Measurements from ENCODE around the gene COG6.

GRCh38 chr13:39780711-39781110, 125.2 kb downstream of the COG6 start:
- TF ChIP-seq ZBTB33 (IDR thresholded peaks at IDR 0.05) (no peak), CTCF (IDR thresholded peaks at IDR 0.05; ENCODE audit: low read depth, low read length, missing input control) (no peak), MAX (IDR thresholded peaks at IDR 0.05) (no peak), REST (IDR thresholded peaks at IDR 0.05) (no peak)

Measured in liver (tissue), 2 donors.